ENCODE measurements around the gene TMEM86A. TPM values are rescaled to one million over a fixed set of nuclear protein-coding genes. Genes with fewer than 3 reads are reported as not detected.

The TMEM86A gene
- total and polyA plus RNA-seq, 5 donors = 3.6 to 6.8 (median 4.8) TPM

- no peaks in the 10 kb centered on the region for H3K9me3 ChIP-seq (ENCODE audit: control insufficient read depth, low read length)
- H3K4me1 ChIP-seq (ENCODE audit: control insufficient read depth, insufficient read depth, low read length) = peaks cover 9% of the 10 kb centered on the region
- intact Hi-C loops (cut with DNase I) = loop anchor here in 2 of 4 donors (10.0 kb wide), 1 partner anchor 66 kb away; the partner anchor contains the start of gene SPTY2D1 (in 2 of the 2)
- DNase-seq (no peak), ATAC-seq (no peak)
- H3K27me3 ChIP-seq (ENCODE audit: control insufficient read depth, insufficient read depth) = no peaks in the 10 kb centered on the region
- H3K4me3 ChIP-seq (ENCODE audit: low read length) = no peak overlapping the region
- WGBS = 44% methylated on average over 1 of the region's 1 CpG
- H3K27ac ChIP-seq (ENCODE audit: low read length) = no peak overlapping the region
Observed at GRCh38 chr11:18700375-18700774, 1.8 kb downstream of the TMEM86A start.

GRCh38 chr11:18700872-18701271 lies 2.3 kb downstream of the TMEM86A start:
- Histone ChIP-seq H3K27ac (ENCODE audit: low read length) (no peak overlapping the region), H3K4me3 (ENCODE audit: low read length) (no peak overlapping the region), H3K4me1 (ENCODE audit: control insufficient read depth, insufficient read depth, low read length) (peaks cover 11% of the 10 kb centered on the region), H3K9me3 (ENCODE audit: control insufficient read depth, low read length) (no peaks in the 10 kb centered on the region), H3K27me3 (ENCODE audit: control insufficient read depth, insufficient read depth) (no peaks in the 10 kb centered on the region)
- no peak for DNase-seq
- ATAC-seq = no peak
- intact Hi-C loops (cut with DNase I) = loop anchor here in 2 of 4 donors (10.0 kb wide), 1 partner anchor 66 kb away; the partner anchor contains the start of gene SPTY2D1 (in 2 of the 2)
- 91% methylated on average over 7 of the region's 7 CpGs for WGBS

GRCh38 chr11:18701614-18702216 lies 3.1 kb downstream of the TMEM86A start:
- H3K27me3 ChIP-seq (ENCODE audit: control insufficient read depth, insufficient read depth) = no peaks in the 10 kb centered on the region
- H3K4me3 ChIP-seq (ENCODE audit: low read length) = no peak overlapping the region
- no peaks in the 10 kb centered on the region for H3K9me3 ChIP-seq (ENCODE audit: control insufficient read depth, low read length)
- WGBS = 96% methylated on average over 17 of the region's 17 CpGs
- DNase-seq (no peak), ATAC-seq (no peak)
- intact Hi-C loops (cut with DNase I) = loop anchor here in 2 of 4 donors (10.0 kb wide), 1 partner anchor 67 kb away; the partner anchor contains the start of gene SPTY2D1 (in 2 of the 2)
- H3K4me1 ChIP-seq (ENCODE audit: control insufficient read depth, insufficient read depth, low read length) = peaks cover 11% of the 10 kb centered on the region
- H3K27ac ChIP-seq (ENCODE audit: low read length) = no peak overlapping the region

DNA sequence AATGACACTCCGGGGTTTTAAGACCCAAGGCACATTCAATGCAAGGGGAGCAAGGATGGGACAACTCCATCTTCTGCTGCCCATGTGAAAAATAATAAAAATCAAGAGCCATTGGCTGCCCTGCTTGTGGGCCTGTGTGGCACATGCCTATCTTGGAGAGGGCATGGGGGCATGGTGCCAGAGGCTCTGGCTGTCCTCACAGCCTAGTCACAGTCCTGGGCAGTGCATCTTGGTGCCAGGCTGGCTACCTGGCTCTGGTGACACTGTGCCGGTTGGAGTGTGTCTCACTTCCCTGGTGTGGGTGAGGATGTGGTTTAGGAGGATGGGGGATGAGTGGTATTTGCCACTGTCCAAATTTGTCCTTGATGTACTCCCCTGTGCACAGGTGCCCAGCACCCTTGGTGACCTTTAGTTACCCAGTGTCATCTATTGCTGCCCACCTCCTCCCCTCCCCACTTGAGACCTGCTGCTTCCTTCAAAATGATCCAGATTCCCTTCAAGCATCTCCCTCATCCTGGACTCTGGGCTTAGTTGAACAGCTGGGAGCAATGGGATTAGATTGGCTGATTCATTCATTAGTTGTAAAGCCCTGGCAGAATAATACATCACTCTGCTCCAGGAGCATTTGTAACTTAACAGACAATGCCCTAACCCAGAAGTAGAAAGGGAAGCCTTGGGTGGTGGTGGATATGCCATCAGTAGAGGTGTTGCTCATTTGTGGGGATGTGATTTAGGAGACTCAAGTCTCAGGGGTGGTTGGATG lies 4.6 kb downstream of the TMEM86A start:
- H3K9me3 ChIP-seq (ENCODE audit: control insufficient read depth, low read length) = no peaks in the 10 kb centered on the region
- no peak for ATAC-seq
- H3K4me3 ChIP-seq (ENCODE audit: low read length) = no peak overlapping the region
- DNase-seq = peak in 2 of 3 donors; percentile 69
- H3K27me3 ChIP-seq (ENCODE audit: control insufficient read depth, insufficient read depth) = no peaks in the 10 kb centered on the region
- no peak overlapping the region for H3K27ac ChIP-seq (ENCODE audit: low read length)
- peaks cover 11% of the 10 kb centered on the region for H3K4me1 ChIP-seq (ENCODE audit: control insufficient read depth, insufficient read depth, low read length)
- intact Hi-C loops (cut with DNase I) = loop anchor here in 2 of 4 donors (10.0 kb wide), 1 partner anchor 68 kb away; the partner anchor contains the start of gene SPTY2D1 (in 2 of the 2)
- WGBS = 32% methylated on average over 2 of the region's 2 CpGs

DNA sequence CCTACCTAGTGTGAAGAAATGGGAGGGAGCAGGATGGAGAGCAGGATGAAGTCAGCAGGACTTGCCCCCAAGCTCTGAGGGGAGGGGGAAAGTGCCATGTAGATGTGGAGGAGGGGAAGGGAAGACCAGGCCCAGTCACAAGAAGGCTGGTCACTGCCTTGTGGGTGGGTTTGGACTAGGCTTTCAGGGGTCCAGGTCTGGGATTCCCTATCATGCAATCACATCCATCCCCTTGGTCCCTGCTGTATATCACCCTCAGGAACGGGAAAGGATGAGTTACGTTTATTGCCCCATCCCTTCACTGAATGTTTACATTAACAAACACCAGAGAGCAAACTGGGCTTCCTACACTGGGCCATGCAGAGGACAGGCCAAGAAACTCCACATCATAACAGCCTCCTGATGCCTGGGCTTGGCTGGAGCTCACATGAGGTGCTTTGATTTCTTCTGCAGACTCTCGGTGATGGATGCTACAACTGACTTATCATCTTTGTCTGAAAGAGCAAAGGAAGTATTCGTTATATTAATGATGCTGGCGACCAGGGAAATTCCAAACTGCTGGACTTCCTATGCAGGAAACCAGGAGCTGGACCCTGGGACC lies 5.6 kb downstream of the TMEM86A start:
- 71% methylated on average over 5 of the region's 5 CpGs for WGBS
- peaks cover 11% of the 10 kb centered on the region for H3K4me1 ChIP-seq (ENCODE audit: control insufficient read depth, insufficient read depth, low read length)
- intact Hi-C loops (cut with DNase I) = loop anchor here in 2 of 4 donors (10.0 kb wide), 1 partner anchor 69 kb away; the partner anchor contains the start of gene SPTY2D1 (in 2 of the 2)
- no peak overlapping the region for H3K4me3 ChIP-seq (ENCODE audit: low read length)
- DNase-seq (no peak), ATAC-seq (no peak)
- no peaks in the 10 kb centered on the region for H3K27me3 ChIP-seq (ENCODE audit: control insufficient read depth, insufficient read depth)
- H3K27ac ChIP-seq (ENCODE audit: low read length) = no peak overlapping the region
- H3K9me3 ChIP-seq (ENCODE audit: control insufficient read depth, low read length) = no peaks in the 10 kb centered on the region

GRCh38 chr11:18704698-18705097 lies 6.1 kb downstream of the TMEM86A start:
- Histone ChIP-seq H3K27ac (ENCODE audit: low read length) (no peak overlapping the region), H3K4me3 (ENCODE audit: low read length) (no peak overlapping the region), H3K9me3 (ENCODE audit: control insufficient read depth, low read length) (no peaks in the 10 kb centered on the region), H3K4me1 (ENCODE audit: control insufficient read depth, insufficient read depth, low read length) (peaks cover 8% of the 10 kb centered on the region), H3K27me3 (ENCODE audit: control insufficient read depth, insufficient read depth) (no peaks in the 10 kb centered on the region)
- 20% methylated on average over 1 of the region's 1 CpG for WGBS
- intact Hi-C loops (cut with DNase I) = loop anchor here in 2 of 4 donors (10.0 kb wide), 1 partner anchor 70 kb away; the partner anchor contains the start of gene SPTY2D1 (in 2 of the 2)
- DNase-seq (peak in 2 of 3 donors; percentile 70 to 81), ATAC-seq (peak in 1 of 2 donors; percentile 69)

- peak overlapping the region; percentile 73 for H3K4me3 ChIP-seq (ENCODE audit: low read length)
- peaks cover 8% of the 10 kb centered on the region for H3K4me1 ChIP-seq (ENCODE audit: control insufficient read depth, insufficient read depth, low read length)
- DNase-seq (peak; percentile 49 to 80 (median 79)), ATAC-seq (peak; percentile 66 to 81)
- H3K9me3 ChIP-seq (ENCODE audit: control insufficient read depth, low read length) = no peaks in the 10 kb centered on the region
- 2% methylated on average over 46 of the region's 46 CpGs for WGBS
- no peak overlapping the region for H3K27ac ChIP-seq (ENCODE audit: low read length)
- H3K27me3 ChIP-seq (ENCODE audit: control insufficient read depth, insufficient read depth) = no peaks in the 10 kb centered on the region
- intact Hi-C loops (cut with DNase I) = loop anchor here in 2 of 4 donors (10.0 kb wide), 1 partner anchor 71 kb away; the partner anchor contains the start of gene SPTY2D1 (in 2 of the 2)
Observed at GRCh38 chr11:18705651-18706281, 7.2 kb downstream of the TMEM86A start.

DNA sequence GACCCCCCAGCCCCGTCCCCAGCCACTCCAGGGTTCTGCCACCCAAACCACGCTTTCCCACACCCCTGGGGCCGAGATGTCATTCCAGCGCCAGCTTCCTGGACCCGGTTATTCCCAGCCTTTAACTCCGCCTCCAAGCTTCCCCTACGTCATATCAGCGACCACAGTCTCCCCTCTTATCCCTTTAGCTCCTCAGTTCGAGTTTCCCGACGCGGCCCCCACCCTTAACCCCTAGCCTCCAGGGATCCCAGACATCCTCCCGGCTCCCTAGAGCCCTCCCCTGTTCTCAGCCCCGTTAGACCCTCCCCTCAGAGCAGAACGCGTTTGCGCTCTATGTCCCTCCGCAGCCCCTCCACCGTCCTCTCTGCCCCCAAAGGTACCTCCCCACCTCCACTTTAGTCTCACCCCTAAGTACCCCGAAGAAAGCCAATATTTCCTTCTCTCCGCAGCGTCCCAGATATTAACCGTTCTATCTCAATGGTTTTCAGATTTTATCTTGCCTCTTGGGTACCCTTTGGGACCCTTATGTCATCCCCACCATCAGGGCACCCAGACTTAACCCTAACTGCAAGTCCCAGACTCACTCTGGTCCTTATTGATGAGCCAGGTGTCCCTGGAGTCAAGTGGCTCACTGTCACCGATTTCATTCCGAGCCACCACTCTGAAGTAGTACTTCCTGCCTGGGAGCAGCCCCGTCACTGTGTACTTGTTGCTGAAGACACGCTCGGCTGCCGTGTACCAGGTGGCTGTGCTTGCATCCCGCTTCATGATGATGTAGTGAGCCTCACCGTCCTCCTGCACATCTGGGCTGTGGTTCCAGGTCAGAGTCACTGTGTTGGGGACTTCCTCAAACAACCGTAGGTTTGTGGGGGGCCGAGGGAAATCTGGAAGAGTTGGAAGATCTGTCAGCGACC lies 8.0 kb downstream of the TMEM86A start:
- DNase-seq (peak; percentile 78 to 89 (median 87)), ATAC-seq (peak; percentile 76 to 92)
- peaks cover 8% of the 10 kb centered on the region for H3K4me1 ChIP-seq (ENCODE audit: control insufficient read depth, insufficient read depth, low read length)
- no peaks in the 10 kb centered on the region for H3K9me3 ChIP-seq (ENCODE audit: control insufficient read depth, low read length)
- peak overlapping the region; percentile 73 for H3K4me3 ChIP-seq (ENCODE audit: low read length)
- peak overlapping the region; percentile 28 for H3K27ac ChIP-seq (ENCODE audit: low read length)
- no peaks in the 10 kb centered on the region for H3K27me3 ChIP-seq (ENCODE audit: control insufficient read depth, insufficient read depth)
- intact Hi-C loops (cut with DNase I) = loop anchor here in 2 of 4 donors (10.0 kb wide), 1 partner anchor 72 kb away; the partner anchor contains the start of gene SPTY2D1 (in 2 of the 2)
- WGBS = 11% methylated on average over 34 of the region's 34 CpGs

DNA sequence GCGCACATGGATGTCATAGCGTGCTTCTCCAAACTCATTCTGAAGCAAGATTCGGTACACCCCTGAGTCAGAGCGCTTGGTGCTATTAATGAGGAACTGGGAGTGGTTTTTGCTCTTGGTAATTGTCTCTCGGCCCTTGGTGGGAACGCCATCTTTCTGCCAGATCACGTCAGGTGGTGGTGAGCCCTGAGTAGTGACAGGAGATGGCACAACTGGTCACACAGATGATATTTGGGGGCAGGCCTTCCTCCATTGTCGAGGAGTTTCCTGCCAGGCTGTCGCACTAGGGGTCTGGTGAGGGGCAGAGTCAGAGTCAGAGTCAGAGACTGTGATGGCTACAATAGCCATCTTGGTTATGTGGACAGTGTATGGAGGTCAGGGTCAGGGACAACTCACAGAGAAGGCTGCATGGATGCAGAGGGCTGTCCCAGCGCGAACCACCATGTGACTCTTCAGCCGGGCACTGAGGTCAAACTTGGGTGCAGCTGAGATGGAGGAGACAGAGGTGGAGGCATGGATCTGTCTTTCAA lies 9.3 kb downstream of the TMEM86A start:
- ATAC-seq = no peak
- no peaks in the 10 kb centered on the region for H3K9me3 ChIP-seq (ENCODE audit: control insufficient read depth, low read length)
- H3K4me3 ChIP-seq (ENCODE audit: low read length) = no peak overlapping the region
- H3K27ac ChIP-seq (ENCODE audit: low read length) = no peak overlapping the region
- DNase-seq = no peak
- 89% methylated on average over 12 of the region's 12 CpGs for WGBS
- H3K4me1 ChIP-seq (ENCODE audit: control insufficient read depth, insufficient read depth, low read length) = peaks cover 8% of the 10 kb centered on the region
- intact Hi-C loops (cut with DNase I) = loop anchor here in 2 of 4 donors (10.0 kb wide), 1 partner anchor 73 kb away; the partner anchor contains the start of gene SPTY2D1 (in 2 of the 2)
- no peaks in the 10 kb centered on the region for H3K27me3 ChIP-seq (ENCODE audit: control insufficient read depth, insufficient read depth)
